SU-DHL-6 (cell line): ENCODE data around the gene EME2.

Experiments used
- CTCF ChIP-seq: fragments of 200-600 bp; sonication (generic); IDR thresholded peaks from one replicate; pipeline ENCODE4 v1.5.1; 2017; ENCODE audit warnings: antibody characterized with exemption, mild to moderate bottlenecking, low read length, moderate library complexity; ENCODE audit not compliant: insufficient read depth, poor library complexity, severe bottlenecking
- EZH2phosphoT487 ChIP-seq: fragments of 200-600 bp; sonication (generic), shearing (Covaris generic); conservative IDR thresholded peaks from 2 replicates; pipeline ENCODE4 v1.6.1; 2018; ENCODE audit warnings: mild to moderate bottlenecking, antibody characterized with exemption, low read length, moderate library complexity, mixed read lengths

DNA sequence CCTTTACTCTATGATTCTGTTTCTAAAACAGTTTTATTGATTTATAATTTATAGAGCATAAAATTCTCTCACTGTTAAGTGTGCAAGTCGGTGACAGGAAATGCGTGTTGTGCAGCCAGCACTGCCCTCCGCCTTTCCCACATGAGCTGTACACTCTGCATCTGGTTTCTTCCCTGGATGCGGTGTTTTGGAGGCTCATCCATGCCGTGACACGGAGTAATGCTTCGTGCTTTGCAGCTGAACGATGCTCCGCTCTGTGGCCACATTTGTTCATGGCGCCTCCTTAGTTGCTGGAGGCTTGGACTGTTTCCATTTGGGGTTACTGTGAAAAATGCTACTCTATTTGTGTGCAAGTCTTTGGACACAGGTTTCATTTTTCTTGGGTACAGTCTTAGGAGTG lies 28.1 kb downstream of the EME2 start:
- TF ChIP-seq CTCF = no peak
- TF ChIP-seq EZH2phosphoT487 = no peak
